Left renal pelvis (tissue), 4 donors: ENCODE measurements around the gene ALOX5. TPM values are rescaled to one million over a fixed set of nuclear protein-coding genes. Genes with fewer than 3 reads are reported as not detected.
"Not testable (repeated sequence)": the region's sequence is repeated elsewhere in the genome, so short reads cannot be mapped to it uniquely, and the experiment has no call there.

Source experiments
- DNase-seq, 4 donors: peaks; one replicate each; pipeline ENCODE4 v3.0.0-alpha.2; 2013; ENCODE audit warnings: low read depth in 4 of 4, low spot score in 3 of 4
- polyA plus RNA-seq, 4 donors: library from polyadenylated mRNA; unstranded; fragments of 120-200 nt; gene quantifications; one replicate each; pipeline ENCODE4 v1.2.1, GENCODE V29; 2013; ENCODE audit not compliant: insufficient read length in 4 of 4

ALOX5 gene
- polyA plus RNA-seq, 4 donors = 2.0 to 7.7 (median 4.6) TPM

- DNase-seq = no peak
These were observed 29.1 kb downstream of the ALOX5 start for GRCh38 chr10:45403151-45403550.

GRCh38 chr10:45404087-45404769, 30.2 kb downstream of the ALOX5 start:
- DNase-seq = no peak

- DNase-seq = no peak
These were observed 30.7 kb downstream of the ALOX5 start for GRCh38 chr10:45404770-45405120.

GRCh38 chr10:45407542-45407941, 33.5 kb downstream of the ALOX5 start:
- no peak for DNase-seq

GRCh38 chr10:45408421-45409319, 34.7 kb downstream of the ALOX5 start:
- no peak for DNase-seq

GRCh38 chr10:45409347-45409746, 35.3 kb downstream of the ALOX5 start:
- DNase-seq = not testable (repeated sequence)

GRCh38 chr10:45409782-45410181, 35.8 kb downstream of the ALOX5 start:
- DNase-seq = no peak

- DNase-seq = no peak
These were observed 36.4 kb downstream of the ALOX5 start for GRCh38 chr10:45410489-45410806.

- no peak for DNase-seq
These were observed 37.0 kb downstream of the ALOX5 start for GRCh38 chr10:45410807-45411606.

- DNase-seq = no peak
These were observed 37.6 kb downstream of the ALOX5 start for GRCh38 chr10:45411607-45411940.

- not testable (repeated sequence) for DNase-seq
These were observed 41.0 kb downstream of the ALOX5 start for GRCh38 chr10:45415062-45415461.

GRCh38 chr10:45416603-45417002, 42.6 kb downstream of the ALOX5 start:
- no peak for DNase-seq

GRCh38 chr10:45417746-45418145, 43.7 kb downstream of the ALOX5 start:
- no peak for DNase-seq

GRCh38 chr10:45418417-45418848, 44.4 kb downstream of the ALOX5 start:
- no peak for DNase-seq

- peak; percentile 54 to 66 (median 56) for DNase-seq
These were observed 45.0 kb downstream of the ALOX5 start for GRCh38 chr10:45418849-45419675.

GRCh38 chr10:45419676-45420025, 45.6 kb downstream of the ALOX5 start:
- no peak for DNase-seq

- peak in 2 of 4 donors; percentile 26 to 31 for DNase-seq
These were observed 46.6 kb downstream of the ALOX5 start for GRCh38 chr10:45420453-45421192.

- no peak for DNase-seq
These were observed 47.4 kb downstream of the ALOX5 start for GRCh38 chr10:45421221-45422097.
